AG04449 (cell line): Measurements from ENCODE around the gene CRABP2.

ENCODE experiments used
- CTCF ChIA-PET: fragments of 350-600 bp; formaldehyde crosslinking; extraction: SDS; loops from one replicate; lab custom pipeline; 2021; ENCODE audit warnings: antibody characterized with exemption; lab: Yijun Ruan, JAX
- POLR2A ChIA-PET: fragments of 400-600, 350-600 bp; formaldehyde crosslinking; extraction: SDS; loops from one replicate; lab custom pipeline; 2020; ENCODE audit warnings: antibody characterized with exemption, inconsistent platforms; lab: Yijun Ruan, JAX
- DNase-seq: peaks from one replicate; pipeline ENCODE4 v3.0.0-alpha.2; 2010; ENCODE audit warnings: low read depth, low spot score
- H3K4me3 ChIP-seq: 2 replicates; pipeline ENCODE4 v1.5.1; 2011; ENCODE audit warnings: low read depth, mild to moderate bottlenecking, control low read depth, low read length
- CTCF ChIP-seq: IDR thresholded peaks from one replicate; pipeline ENCODE4 v1.5.1; 2011; ENCODE audit warnings: mild to moderate bottlenecking, moderate library complexity, low read length, control low read depth, inconsistent platforms; ENCODE audit not compliant: insufficient read depth; ENCODE audit errors: missing control alignments

CRABP2 gene

GRCh38 chr1:156705918-156706656, 704 bp upstream of the CRABP2 start:
- TF ChIP-seq CTCF = peak; percentile 88
- ChIA-PET CTCF (interaction anchor here (0.6 to 49.8 kb wide), 22 partner anchors 11 to 211 kb away, joined by 3 to 2951 read pairs (median 4); partner anchors contain the start of genes CRABP2, HAPLN2, ISG20L2 and METTL25B), POLR2A (interaction anchor here (0.6 to 2.5 kb wide), 5 partner anchors 15 to 45 kb away, joined by 3 to 8 read pairs (median 3); partner anchors contain the start of gene HDGF)
- no peak for DNase-seq
- H3K4me3 ChIP-seq = peak overlapping the region; percentile 55

GRCh38 chr1:156704930-156705320, 458 bp downstream of the CRABP2 start:
- no peak for DNase-seq
- POLR2A ChIA-PET = interaction anchor here (2.5 kb wide), 1 partner anchor 14 kb away, joined by 8 read pairs; no protein-coding TSS in a partner anchor
- H3K4me3 ChIP-seq = peak overlapping the region; percentile 55
- CTCF ChIA-PET = interaction anchor here (1.3 to 49.8 kb wide), 9 partner anchors 11 to 155 kb away, joined by 3 to 2951 read pairs (median 9); partner anchors contain the start of genes CRABP2, ISG20L2, METTL25B and NES
- TF ChIP-seq CTCF = no peak

GRCh38 chr1:156704166-156704711, 1.1 kb downstream of the CRABP2 start:
- no peak for TF ChIP-seq CTCF
- POLR2A ChIA-PET = interaction anchor here (2.5 kb wide), 1 partner anchor 13 kb away, joined by 8 read pairs; no protein-coding TSS in a partner anchor
- DNase-seq = no peak

GRCh38 chr1:156703741-156704140, 1.6 kb downstream of the CRABP2 start:
- ChIA-PET CTCF (interaction anchor here (1.2 to 49.8 kb wide), 5 partner anchors 10 to 156 kb away, joined by 5 to 2951 read pairs (median 11); partner anchors contain the start of genes CRABP2, ISG20L2, METTL25B and NES), POLR2A (interaction anchor here (0.6 to 0.8 kb wide), 2 partner anchors 10 to 17 kb away, joined by 3 to 4 read pairs; no protein-coding TSS in a partner anchor)
- no peak for DNase-seq
- H3K4me3 ChIP-seq = peak overlapping the region; percentile 55
- no peak for TF ChIP-seq CTCF

More at GRCh38 chr1:156704166-156704711, 1.1 kb downstream of the CRABP2 start:
- peak overlapping the region; percentile 55 for H3K4me3 ChIP-seq
- CTCF ChIA-PET = interaction anchor here (1.2 to 49.8 kb wide), 6 partner anchors 10 to 156 kb away, joined by 5 to 2951 read pairs (median 19); partner anchors contain the start of genes CRABP2, ISG20L2, METTL25B and NES

- H3K4me3 ChIP-seq = peak overlapping the region; percentile 55
- no peak for DNase-seq
- ChIA-PET CTCF (interaction anchor here (1.2 to 49.8 kb wide), 4 partner anchors 9 to 94 kb away, joined by 5 to 2951 read pairs (median 1481); partner anchors contain the start of genes CRABP2, ISG20L2, METTL25B and NES), POLR2A (interaction anchor here (0.6 to 1.0 kb wide), 3 partner anchors 9 to 17 kb away, joined by 3 to 4 read pairs (median 4); no protein-coding TSS in a partner anchor)
- TF ChIP-seq CTCF = no peak
Measured at GRCh38 chr1:156703336-156703735, 2.0 kb downstream of the CRABP2 start.
